ENCODE measurements around the gene YKT6.

Gene YKT6

DNA sequence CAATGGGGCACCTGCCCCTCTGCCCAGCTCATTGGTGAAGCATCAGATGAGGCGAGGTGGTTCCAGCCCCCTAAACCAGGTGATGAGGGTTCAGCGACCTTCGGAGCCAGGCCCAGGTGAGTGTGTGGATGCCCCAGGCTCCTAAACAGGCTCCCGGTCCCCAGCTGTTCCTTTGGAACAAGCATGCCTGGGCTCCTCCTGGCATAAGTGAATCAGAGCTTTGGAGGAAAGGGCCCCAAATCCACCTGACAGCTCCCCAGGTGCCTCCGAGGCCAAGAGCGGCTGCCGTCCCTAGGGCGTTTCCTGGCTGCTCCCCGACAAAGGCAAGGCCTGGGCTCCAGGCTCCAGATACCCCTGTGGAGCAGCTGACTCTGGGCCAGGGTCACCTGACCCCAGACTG lies 61.3 kb downstream of the YKT6 start:
- H3K27ac ChIP-seq (ENCODE audit: low read depth, low read length) = no peak overlapping the region
- H3K36me3 ChIP-seq (ENCODE audit: control insufficient read depth, low read length) = no peaks in the 10 kb centered on the region
- H3K4me3 ChIP-seq (ENCODE audit: low read length) = no peak overlapping the region
- no peak for TF ChIP-seq EZH2phosphoT487 (IDR thresholded peaks at IDR 0.05; ENCODE audit: borderline replicate concordance, low read length)
- TF ChIP-seq, protein P1, sequence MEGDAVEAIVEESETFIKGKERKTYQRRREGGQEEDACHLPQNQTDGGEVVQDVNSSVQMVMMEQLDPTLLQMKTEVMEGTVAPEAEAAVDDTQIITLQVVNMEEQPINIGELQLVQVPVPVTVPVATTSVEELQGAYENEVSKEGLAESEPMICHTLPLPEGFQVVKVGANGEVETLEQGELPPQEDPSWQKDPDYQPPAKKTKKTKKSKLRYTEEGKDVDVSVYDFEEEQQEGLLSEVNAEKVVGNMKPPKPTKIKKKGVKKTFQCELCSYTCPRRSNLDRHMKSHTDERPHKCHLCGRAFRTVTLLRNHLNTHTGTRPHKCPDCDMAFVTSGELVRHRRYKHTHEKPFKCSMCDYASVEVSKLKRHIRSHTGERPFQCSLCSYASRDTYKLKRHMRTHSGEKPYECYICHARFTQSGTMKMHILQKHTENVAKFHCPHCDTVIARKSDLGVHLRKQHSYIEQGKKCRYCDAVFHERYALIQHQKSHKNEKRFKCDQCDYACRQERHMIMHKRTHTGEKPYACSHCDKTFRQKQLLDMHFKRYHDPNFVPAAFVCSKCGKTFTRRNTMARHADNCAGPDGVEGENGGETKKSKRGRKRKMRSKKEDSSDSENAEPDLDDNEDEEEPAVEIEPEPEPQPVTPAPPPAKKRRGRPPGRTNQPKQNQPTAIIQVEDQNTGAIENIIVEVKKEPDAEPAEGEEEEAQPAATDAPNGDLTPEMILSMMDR (IDR thresholded peaks at IDR 0.05; ENCODE audit: low read depth, low read length, poor library complexity, severe bottlenecking) = no peak
- H3F3A ChIP-seq (ENCODE audit: control insufficient read depth, insufficient read depth) = no peaks in the 10 kb centered on the region
- no peaks in the 10 kb centered on the region for H3K79me2 ChIP-seq (ENCODE audit: control insufficient read depth, low read length)
- H3K4me1 ChIP-seq (ENCODE audit: control insufficient read depth, low read length) = peaks cover 36% of the 10 kb centered on the region
- H3K27me3 ChIP-seq (ENCODE audit: control insufficient read depth, low read length) = peaks cover 15% of the 10 kb centered on the region; the same call in 1 of the 2 replicates
- H3K4me2 ChIP-seq (ENCODE audit: low read length) = no peak overlapping the region
- H3K9me2 ChIP-seq (replicated peaks; ENCODE audit: control insufficient read depth, low read length) = no peaks in the 10 kb centered on the region
- H3K9me3 ChIP-seq (ENCODE audit: control insufficient read depth, insufficient read depth, low read length) = no peaks in the 10 kb centered on the region
- no peaks in the 10 kb centered on the region for H4K20me1 ChIP-seq (ENCODE audit: control insufficient read depth, insufficient read depth, low read depth, low read length)

DNA sequence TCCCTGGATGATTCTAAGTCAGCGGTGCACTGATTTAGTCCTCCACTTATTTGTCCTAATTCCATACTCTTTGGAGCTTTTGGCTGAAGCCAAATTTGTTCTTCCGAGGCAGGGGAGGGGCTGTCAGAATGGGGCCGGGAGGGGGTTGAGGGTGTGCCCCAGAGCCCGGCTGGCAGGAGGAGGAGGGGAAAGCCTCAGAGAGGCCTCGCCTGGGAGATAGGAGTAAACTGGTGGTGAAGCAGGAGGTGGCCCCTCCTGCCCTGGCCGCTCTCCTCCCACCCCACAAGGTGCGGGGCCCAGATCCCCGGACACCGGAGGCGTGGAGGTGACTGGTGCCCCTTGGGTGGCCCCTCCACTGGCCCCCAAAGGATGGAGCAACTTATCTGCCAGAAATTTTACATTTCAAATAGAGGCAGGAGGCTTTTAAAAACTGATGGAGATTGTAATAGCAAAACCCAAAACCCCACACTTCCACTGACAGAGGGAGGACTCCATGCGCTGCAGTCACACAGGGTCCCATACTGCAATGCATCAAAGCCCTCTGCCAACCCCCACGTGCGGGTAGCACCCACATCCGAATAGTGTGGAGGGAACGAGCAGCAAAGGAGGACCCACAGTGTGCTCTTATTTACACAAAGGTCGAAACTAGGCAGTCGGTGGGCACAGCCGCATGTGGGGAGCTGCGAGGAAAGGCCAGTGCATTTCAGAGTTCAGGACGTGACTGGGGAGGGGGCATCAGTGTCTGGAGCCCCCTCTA lies 62.7 kb downstream of the YKT6 start:
- H3K36me3 ChIP-seq (ENCODE audit: control insufficient read depth, low read length) = no peaks in the 10 kb centered on the region
- H3K27ac ChIP-seq (ENCODE audit: low read depth, low read length) = no peak overlapping the region

More for the DNA sequence above, 62.7 kb downstream of the YKT6 start:
- no peaks in the 10 kb centered on the region for H3K9me2 ChIP-seq (replicated peaks; ENCODE audit: control insufficient read depth, low read length)
- H3F3A ChIP-seq (ENCODE audit: control insufficient read depth, insufficient read depth) = no peaks in the 10 kb centered on the region
- TF ChIP-seq EZH2phosphoT487 (IDR thresholded peaks at IDR 0.05; ENCODE audit: borderline replicate concordance, low read length) = no peak
- TF ChIP-seq, protein P1 (IDR thresholded peaks at IDR 0.05; ENCODE audit: low read depth, low read length, poor library complexity, severe bottlenecking) = no peak
- no peak overlapping the region for H3K4me2 ChIP-seq (ENCODE audit: low read length)
- peaks cover 21% of the 10 kb centered on the region for H3K4me1 ChIP-seq (ENCODE audit: control insufficient read depth, low read length)
- no peaks in the 10 kb centered on the region for H4K20me1 ChIP-seq (ENCODE audit: control insufficient read depth, insufficient read depth, low read depth, low read length)
- H3K9me3 ChIP-seq (ENCODE audit: control insufficient read depth, insufficient read depth, low read length) = no peaks in the 10 kb centered on the region
- no peak overlapping the region for H3K4me3 ChIP-seq (ENCODE audit: low read length)
- H3K79me2 ChIP-seq (ENCODE audit: control insufficient read depth, low read length) = no peaks in the 10 kb centered on the region
- peaks cover 17% of the 10 kb centered on the region; the same call in 1 of the 2 replicates for H3K27me3 ChIP-seq (ENCODE audit: control insufficient read depth, low read length)

All from DOHH2 (cell line).